Lower leg skin (tissue), 4 donors: ENCODE measurements around the gene USP40. TPM values are rescaled to one million over a fixed set of nuclear protein-coding genes. Genes with fewer than 3 reads are reported as not detected.

Experiments
- DNase-seq, 2 donors: peaks; one replicate each; pipeline ENCODE4 v3.0.0-alpha.2; 2019; ENCODE audit warnings: low spot score in 2 of 2
- H3K4me3 ChIP-seq: fragments of 200-600 bp; sonication (generic); 2 replicates; pipeline ENCODE4 v1.5.1; 2017; ENCODE audit warnings: mild to moderate bottlenecking, low read depth; ENCODE audit not compliant: poor library complexity, severe bottlenecking
- POLR2A ChIP-seq, 2 donors: fragments of 450-650 bp; IDR thresholded peaks; one replicate each; pipeline ENCODE4 v1.6.1; 2016 to 2017; ENCODE audit warnings: antibody characterized with exemption in 2 of 2, mild to moderate bottlenecking in 1 of 2, moderate library complexity in 1 of 2
- WGBS, 2 donors: methylation state at CpG; one replicate each; pipeline ENCODE4 v1.1.5; 2018; 5-methylcytosine and 5-hydroxymethylcytosine counted together
- intact Hi-C: fragments of 100-400 bp; cut with DNase I; formaldehyde crosslinking; loops from one replicate; pipeline ENCODE4 v1.15.0; 2023; ENCODE audit warnings: low total_unique reads
- total RNA-seq, 4 donors: library from RNA; depleted of rRNA; stranded (reverse); fragments of >200 nt; gene quantifications; one replicate each; pipeline ENCODE4 v1.1.0, GENCODE V29; 2016
- TF ChIP-seq, protein P1 (sequence below), 3 donors: fragments of 450-650 bp; IDR thresholded peaks; one replicate each; pipeline ENCODE4 v1.5.1; 2016; ENCODE audit warnings: antibody characterized with exemption in 3 of 3, mild to moderate bottlenecking in 3 of 3, moderate library complexity in 2 of 3

The USP40 gene
- total RNA-seq, 4 donors from 2014 or later: 26.9 to 38.7 (median 37.4) TPM

DNA sequence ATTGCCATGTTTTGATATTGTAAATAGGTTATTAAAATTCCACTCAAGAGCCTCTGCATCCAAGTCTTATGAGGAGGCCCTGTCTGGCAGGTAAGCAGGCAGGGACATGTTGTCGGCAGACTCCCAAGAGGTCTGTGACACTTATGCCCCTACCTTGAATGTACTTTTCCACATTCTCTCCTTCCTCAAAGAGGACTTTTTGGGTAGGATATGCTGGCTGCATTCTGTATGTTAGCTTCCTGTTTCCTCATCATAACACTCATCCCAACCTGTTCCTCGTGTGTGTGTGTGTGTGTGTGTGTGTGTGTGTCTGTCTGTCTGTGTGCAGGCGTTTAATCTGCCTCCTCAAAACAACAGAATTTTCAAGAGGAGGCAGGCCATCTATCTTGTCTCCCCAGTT, 75.3 kb downstream of the USP40 start:
- H3K4me3 ChIP-seq: no peak overlapping the region
- intact Hi-C loops: no loop called here
- no peak for DNase-seq
- 46 to 48% methylated on average over 3 of the region's 3 CpGs for WGBS, 2 donors
- TF ChIP-seq, protein P1, sequence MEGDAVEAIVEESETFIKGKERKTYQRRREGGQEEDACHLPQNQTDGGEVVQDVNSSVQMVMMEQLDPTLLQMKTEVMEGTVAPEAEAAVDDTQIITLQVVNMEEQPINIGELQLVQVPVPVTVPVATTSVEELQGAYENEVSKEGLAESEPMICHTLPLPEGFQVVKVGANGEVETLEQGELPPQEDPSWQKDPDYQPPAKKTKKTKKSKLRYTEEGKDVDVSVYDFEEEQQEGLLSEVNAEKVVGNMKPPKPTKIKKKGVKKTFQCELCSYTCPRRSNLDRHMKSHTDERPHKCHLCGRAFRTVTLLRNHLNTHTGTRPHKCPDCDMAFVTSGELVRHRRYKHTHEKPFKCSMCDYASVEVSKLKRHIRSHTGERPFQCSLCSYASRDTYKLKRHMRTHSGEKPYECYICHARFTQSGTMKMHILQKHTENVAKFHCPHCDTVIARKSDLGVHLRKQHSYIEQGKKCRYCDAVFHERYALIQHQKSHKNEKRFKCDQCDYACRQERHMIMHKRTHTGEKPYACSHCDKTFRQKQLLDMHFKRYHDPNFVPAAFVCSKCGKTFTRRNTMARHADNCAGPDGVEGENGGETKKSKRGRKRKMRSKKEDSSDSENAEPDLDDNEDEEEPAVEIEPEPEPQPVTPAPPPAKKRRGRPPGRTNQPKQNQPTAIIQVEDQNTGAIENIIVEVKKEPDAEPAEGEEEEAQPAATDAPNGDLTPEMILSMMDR (IDR thresholded peaks at IDR 0.05): no peak
- no peak for TF ChIP-seq POLR2A (IDR thresholded peaks at IDR 0.05)

DNA sequence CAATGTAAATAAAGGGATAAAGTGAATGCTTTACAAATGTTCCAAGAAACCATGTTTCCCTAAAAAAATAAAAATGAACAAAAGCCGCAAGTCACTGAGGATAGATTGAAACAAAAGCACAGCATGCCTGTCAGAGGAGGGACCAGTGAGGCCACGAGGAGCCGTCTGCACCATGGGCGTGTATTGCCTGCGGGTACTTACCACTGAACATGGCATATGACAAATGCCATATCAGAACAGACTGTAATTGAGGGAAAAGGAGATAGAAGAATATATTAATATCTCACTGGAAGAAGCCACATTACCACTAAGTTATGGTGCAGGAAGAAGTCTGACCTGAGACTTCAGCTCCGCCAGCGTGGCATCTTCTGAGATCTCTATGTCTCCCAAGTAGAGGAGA, 75.8 kb downstream of the USP40 start:
- WGBS, 2 donors: 59 to 63% methylated on average over 7 of the region's 7 CpGs
- DNase-seq: no peak
- TF ChIP-seq, protein P1 (IDR thresholded peaks at IDR 0.05): no peak
- TF ChIP-seq POLR2A (IDR thresholded peaks at IDR 0.05): no peak
- H3K4me3 ChIP-seq: no peak overlapping the region
- intact Hi-C loops: no loop called here

DNA sequence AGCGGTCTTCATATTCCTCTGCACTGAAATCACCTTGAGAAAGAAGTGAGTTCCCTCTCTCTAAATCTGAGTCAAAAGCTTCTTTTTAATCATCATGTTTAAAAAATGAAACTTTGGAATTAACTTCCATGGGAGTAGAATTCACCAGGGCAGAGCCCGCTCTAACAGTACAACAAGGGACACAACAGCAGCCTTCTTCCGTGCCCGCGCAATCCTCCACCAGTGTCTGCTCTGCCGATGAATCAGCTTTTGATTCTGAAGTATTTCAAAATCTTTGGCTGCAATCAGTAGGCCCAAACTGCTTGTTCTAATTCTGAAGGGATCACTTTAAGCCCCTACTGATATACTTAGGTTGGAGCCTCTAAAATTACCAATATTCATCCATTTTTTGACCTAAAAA, 76.9 kb downstream of the USP40 start:
- TF ChIP-seq, protein P1 (IDR thresholded peaks at IDR 0.05): no peak
- no peak for TF ChIP-seq POLR2A (IDR thresholded peaks at IDR 0.05)
- no peak for DNase-seq
- no peak overlapping the region for H3K4me3 ChIP-seq
- intact Hi-C loops: no loop called here
- 69 to 82% methylated on average over 6 of the region's 6 CpGs for WGBS, 2 donors

DNA sequence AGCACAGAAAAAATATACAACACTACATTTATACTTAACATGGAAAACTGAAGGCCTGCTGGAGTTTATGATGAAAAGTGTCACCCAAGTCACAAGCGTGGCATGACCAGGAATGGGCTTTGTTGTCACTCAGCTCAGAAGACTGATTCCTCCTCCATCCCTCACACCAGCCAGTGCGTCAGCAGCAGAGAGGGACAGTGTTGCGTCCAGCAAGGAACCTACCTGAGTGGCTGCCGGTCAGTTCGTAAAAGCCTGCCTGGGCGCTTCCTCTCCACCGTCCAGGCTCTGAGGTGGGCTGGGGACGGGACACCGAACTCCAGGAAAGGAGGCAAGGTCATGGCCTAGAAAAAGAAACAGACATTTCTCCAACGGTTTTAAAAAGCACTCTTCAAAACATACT, 77.4 kb downstream of the USP40 start:
- no peak for DNase-seq
- WGBS, 2 donors: 91% methylated on average over 10 of the region's 10 CpGs
- intact Hi-C loops: no loop called here
- no peak for TF ChIP-seq POLR2A (IDR thresholded peaks at IDR 0.05)
- TF ChIP-seq, protein P1 (IDR thresholded peaks at IDR 0.05): no peak
- H3K4me3 ChIP-seq: no peak overlapping the region

DNA sequence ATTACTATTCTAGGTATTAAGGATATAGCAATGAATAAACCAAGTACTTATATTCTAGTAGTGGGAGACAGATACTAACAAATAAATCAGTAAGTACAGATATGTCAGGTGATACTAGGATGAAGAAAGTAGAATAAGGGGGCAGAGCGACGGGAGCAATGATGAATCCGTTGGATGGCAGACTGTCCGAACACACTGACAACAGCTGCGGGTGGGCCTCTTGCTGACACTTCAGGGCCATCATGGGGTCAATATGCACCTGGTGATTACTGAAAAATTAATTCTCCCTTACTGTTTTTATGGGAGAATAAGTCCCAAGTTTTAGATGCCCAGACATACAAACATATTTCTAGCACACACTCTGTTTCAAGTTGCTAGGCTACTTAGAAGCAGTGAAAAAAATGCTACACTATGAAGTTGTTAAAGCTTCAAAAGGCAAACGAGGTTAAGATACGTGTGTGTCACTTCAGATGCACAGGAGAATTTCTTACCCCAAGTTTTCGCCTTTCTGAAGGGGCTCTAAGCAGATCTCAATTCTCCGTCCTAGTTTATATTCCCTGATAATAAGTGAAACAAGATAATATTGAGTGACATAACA, 78.7 kb downstream of the USP40 start:
- no peak for DNase-seq
- 80 to 81% methylated on average over 9 of the region's 9 CpGs for WGBS, 2 donors
- TF ChIP-seq, protein P1 (IDR thresholded peaks at IDR 0.05): no peak
- no peak for TF ChIP-seq POLR2A (IDR thresholded peaks at IDR 0.05)
- intact Hi-C loops: no loop called here
- no peak overlapping the region for H3K4me3 ChIP-seq
